Measurements from ENCODE around the gene SDC4.

- TF ChIP-seq HDGF (IDR thresholded peaks at IDR 0.05) (no peak), NRF1 (conservative IDR thresholded peaks at IDR 0.05 in 1 of 2, IDR thresholded peaks at IDR 0.05 in 1 of 2) (peak; percentile 27 to 30; a peak in 1 of 4 replicates)
These were observed at the start of gene SDC4 for GRCh38 chr20:45347936-45348778.

All from K562 (cell line).